Stimulated activated CD4-positive, alpha-beta T cell treated with anti-CD3 and anti-CD28 coated beads, Interleukin-12 subunit alpha, Interleukin-12 subunit beta, amount 100 ng/mL, for 4 hours (primary cell): ENCODE results near the gene CYP2C19.
"Not testable (repeated sequence)": the region's sequence is repeated elsewhere in the genome, so short reads cannot be mapped to it uniquely, and the experiment has no call there.

ENCODE experiments used
- DNase-seq: peaks from one replicate; pipeline ENCODE4 v3.0.0-alpha.2; 2020

CYP2C19 gene

DNA sequence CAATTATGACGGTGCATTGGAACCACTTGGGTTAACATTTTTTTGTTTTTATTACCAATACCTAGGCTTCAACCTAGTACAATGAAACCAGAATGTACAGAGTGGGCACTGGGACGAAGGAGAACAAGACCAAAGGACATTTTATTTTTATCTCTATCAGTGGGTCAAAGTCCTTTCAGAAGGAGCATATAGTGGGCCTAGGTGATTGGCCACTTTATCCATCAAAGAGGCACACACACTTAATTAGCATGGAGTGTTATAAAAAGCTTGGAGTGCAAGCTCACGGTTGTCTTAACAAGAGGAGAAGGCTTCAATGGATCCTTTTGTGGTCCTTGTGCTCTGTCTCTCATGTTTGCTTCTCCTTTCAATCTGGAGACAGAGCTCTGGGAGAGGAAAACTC lies at the start of gene CYP2C19:
CYP2C19 (plus strand) TSS at position 289 of the 400 bp plus-strand sequence; CDS start at position 314, 25 bp downstream.
- DNase-seq = no peak

DNA sequence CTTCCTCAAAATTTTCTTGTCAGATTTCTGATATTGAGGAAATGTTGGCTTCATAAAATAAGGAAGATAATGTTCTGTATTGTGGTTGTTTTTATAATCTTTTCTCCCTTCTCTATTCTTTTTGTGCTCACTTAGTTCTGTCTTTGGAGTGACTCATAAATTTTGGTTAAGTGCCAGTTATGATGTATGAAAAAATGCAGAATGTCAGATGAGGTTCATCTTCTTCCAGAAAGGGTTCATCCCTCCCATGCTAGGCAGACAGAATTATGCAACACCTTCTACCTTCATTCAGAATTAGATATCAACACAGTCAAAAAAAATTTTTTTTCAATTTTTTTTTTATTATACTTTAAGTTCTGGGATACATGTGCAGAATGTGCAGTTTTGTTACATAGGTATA lies 36.6 kb upstream of the CYP2C19 start:
- DNase-seq = no peak

DNA sequence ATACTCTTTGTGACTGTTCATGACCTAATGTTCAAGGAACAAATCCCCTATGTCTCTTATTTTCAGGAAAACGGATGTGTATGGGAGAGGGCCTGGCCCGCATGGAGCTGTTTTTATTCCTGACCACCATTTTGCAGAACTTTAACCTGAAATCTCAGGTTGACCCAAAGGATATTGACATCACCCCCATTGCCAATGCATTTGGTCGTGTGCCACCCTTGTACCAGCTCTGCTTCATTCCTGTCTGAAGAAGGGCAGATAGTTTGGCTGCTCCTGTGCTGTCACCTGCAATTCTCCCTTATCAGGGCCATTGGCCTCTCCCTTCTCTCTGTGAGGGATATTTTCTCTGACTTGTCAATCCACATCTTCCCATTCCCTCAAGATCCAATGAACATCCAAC lies 27.3 kb upstream of the CYP2C19 start:
- no peak for DNase-seq

DNA sequence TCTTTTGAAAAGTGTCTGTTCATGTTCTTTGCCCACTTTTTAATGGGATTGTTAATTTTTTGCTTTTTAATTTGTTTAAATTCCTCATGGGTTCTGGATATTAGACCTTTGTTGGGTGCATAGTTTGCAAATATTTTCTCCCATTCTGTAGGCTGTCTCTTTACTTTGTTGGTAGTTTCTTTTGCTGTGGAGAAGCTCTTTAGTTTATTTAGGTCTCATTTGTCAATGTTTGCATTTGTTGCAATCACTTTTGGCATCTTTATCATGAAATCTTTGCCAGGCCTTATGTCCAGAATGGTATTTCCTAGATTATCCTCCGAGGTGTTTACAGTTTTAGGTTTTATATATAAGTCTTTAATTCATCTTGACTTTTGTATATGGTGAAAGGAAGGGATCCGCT lies 23.9 kb upstream of the CYP2C19 start:
- no peak for DNase-seq

DNA sequence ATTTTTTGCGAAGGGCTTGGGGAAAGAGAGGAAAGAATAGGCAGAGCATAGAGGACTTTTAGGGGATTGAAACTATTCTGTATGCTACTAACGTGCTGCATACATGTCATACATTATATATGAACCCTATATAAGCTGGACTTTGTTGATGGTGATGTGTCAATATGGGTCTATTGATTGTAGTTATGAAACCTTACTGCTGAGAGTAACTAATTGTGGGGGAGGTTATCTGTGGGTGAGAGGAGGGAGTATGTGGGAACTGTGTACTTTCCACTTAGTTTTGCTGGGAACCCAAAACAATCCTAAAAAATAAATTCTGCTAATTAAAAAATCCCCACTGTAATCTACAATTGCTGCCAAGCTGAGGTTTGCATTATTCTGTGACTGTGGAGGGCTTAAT lies 15.3 kb upstream of the CYP2C19 start:
- DNase-seq = no peak

DNA sequence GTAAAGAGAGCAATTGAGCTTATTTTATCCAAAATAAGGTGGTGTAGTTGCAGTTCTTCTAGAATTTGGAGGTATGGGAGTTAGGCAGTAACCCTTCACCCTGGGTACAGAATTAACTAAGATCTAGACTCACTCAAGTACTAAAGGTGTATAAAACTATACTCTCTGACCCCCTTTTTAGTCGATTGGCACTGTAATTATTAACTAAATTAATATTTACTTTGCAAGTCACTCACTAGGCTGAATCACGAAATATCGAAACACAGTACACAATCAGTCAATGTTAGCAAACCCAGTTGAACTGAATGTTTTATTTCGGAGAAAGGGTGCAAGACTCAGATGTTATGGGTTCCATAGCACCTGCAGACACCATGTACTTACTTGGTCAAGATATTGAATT lies 14.6 kb upstream of the CYP2C19 start:
- no peak for DNase-seq

DNA sequence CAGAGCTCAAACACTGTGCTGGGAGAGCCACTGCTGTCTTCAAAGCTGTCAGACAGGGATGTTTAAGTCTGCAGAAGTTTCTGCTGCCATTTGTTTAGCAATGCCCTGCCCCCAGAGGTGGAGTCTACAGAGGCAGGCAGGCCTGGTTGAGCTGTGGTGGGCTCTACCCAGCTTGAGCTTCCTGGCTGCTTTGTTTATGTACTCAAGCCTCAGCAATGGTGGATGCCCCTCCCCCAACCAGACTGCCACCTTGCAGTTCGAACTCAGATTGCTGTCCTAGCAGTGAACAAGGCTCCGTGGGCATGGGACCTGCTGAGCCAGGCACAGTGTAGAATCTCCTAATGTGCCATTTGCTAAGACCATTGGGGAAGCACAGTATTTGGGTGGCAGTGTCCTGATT lies 4.6 kb upstream of the CYP2C19 start:
- no peak for DNase-seq

DNA sequence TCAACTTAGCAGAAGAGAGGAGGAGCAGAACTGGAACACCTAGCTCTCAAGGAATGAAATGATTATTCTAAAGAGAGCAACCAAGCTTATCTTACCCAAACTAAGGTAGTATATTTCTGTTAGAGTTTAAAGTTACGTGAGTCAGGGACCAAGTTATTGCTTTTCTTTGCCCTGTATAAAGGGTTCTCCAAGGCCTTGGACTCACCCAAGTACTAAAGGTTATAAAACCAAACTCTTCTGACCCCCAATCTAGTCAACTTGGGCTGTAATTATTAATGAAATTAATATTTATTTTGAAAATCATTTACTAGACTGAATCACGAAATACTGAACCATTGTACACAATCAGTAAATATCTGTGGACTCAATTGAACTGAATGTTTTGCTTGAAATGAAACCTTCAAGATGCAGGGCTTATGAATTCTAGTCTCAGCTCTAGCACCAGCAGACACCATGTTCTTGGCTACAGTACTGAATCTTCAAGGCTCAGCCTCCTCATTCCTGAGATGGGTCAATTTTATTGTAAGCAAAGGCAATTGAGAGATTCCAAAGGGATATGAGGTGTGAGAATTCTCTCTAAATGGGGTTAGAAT lies 1.8 kb upstream of the CYP2C19 start:
- DNase-seq = no peak

DNA sequence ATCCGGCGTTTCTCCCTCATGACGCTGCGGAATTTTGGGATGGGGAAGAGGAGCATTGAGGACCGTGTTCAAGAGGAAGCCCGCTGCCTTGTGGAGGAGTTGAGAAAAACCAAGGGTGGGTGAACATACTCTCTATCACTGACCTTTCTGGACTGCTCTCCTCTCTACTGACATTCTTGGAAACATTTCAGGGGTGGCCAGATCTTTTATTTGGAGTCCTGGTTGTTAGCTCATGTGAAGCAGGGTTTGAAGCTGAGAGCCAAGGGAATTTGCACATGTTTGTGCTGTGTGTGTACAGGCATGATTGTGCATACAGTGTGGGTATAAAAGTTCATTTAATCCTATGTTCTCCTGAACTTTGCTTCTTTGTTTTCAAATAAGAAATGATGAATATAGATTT lies 12.9 kb downstream of the CYP2C19 start:
- not testable (repeated sequence) for DNase-seq

DNA sequence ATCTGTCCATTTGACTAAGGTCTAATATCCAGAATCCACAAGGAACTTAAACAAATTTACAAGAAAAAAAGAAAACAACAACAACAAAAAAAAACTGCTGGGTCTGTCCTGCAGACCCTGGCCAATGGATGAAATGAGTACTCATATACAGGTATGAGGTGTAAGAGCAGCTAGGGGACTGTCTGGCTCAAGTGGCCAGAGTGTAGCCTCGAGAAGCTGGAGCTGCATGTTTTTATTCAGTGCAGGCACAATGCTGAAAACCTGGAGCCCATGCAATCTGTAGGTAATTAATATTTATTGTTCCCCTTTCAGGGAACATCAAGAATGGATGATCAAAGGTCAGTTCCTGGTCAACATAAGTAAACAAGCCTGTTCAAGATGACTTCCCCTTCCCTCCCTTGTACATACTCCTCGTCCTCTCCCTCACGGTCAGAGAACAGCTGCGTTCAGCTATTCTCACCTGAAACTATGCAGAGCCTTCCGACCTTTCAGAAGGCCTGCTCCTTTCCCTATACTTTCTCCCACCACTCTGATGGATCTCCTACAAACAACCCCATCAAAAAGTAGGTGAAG lies 15.5 kb downstream of the CYP2C19 start:
- no peak for DNase-seq

DNA sequence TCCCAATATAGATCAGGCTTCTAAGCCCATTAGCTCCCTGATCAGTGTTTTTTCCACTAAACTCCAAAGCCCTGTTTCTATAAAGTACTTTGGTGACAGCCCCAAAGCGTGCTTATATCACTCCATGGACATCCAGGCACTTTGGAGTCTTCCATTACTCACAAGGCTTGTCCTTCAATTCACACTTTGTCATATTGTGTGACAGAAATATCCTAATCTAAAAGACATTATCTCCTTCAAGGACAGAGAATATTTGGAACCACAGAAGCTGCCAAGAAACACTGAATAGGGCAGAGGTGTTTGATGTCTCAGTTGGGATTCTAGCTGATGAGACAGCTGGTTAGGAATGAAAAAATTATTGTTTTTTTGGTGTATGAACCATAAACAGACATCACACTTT lies 18.4 kb downstream of the CYP2C19 start:
- DNase-seq = no peak

DNA sequence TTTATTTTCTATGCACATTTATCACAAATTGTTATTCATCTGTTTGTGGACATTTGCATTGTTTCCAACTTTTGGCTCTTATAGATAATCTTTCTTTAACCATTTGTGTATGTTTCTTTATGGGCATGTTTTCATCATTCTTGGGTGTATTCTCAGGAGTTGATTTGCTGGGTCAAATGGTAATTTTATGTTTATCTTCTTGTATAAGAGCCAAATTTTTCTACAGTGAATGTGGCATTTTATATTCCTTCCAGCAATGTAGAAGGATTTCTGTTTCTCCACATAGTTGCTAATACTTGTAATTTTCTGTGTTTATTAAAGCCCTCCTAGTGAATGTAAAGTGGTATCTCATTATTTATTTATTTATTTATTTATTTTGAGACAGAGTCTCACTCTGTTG lies 21.8 kb downstream of the CYP2C19 start:
- DNase-seq = no peak

DNA sequence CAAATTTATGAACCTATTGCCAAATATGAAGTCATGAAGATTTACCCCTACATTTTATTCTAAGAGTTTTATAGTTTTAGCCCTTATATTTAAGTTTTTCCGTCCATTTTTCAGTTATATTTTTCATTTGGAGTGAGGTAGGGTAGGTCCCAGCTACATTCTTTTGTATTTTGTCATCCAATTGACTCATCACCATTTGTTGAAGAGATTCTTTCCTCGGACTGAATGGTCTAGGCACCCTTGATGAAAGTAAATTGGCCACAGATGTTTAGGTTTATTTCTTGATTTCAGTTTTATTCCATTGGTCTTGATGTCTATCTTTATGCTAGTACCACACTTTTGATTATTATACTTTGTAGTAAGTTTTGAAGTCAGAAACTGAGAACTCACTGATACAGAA lies 22.7 kb downstream of the CYP2C19 start:
- no peak for DNase-seq

DNA sequence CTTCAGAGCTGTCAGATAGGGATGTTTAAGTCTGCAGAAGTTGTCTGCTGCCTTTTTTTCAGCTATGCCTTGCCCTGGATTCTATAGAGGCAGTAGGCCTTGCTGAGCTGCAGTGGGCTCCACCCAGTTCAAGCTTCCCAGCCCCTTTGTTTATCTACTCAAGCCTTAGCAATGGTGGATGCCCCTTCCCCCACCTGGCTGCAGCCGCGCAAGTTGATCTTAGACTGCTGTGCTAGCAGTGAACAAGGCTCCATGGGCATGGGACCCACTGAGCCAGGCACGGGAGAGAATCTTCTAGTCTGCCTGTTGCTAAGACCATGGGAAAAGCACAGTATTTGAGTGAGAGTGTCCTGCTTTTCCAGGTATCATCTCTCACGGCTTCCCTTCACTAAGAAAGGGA lies 38.1 kb downstream of the CYP2C19 start:
- not testable (repeated sequence) for DNase-seq

DNA sequence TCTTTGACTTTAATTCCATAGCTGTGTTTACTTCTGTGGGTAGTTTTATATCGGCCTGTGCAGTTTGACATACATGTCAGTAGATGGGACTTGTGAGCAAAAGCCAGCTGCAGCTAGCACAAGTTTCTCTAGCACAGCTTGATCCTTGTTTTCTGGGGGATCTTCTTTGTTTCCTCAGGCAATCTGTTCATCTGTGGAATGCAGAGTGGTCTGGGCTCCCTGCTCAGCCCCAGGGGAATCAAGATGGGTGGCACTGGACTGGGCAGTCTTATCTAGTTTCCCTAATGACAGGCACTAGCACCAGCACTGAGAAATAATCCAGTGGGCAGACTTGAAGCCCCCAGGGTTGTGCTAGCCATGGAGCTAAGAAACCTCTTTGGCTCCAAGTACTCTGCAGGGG lies 40.8 kb downstream of the CYP2C19 start:
- no peak for DNase-seq

DNA sequence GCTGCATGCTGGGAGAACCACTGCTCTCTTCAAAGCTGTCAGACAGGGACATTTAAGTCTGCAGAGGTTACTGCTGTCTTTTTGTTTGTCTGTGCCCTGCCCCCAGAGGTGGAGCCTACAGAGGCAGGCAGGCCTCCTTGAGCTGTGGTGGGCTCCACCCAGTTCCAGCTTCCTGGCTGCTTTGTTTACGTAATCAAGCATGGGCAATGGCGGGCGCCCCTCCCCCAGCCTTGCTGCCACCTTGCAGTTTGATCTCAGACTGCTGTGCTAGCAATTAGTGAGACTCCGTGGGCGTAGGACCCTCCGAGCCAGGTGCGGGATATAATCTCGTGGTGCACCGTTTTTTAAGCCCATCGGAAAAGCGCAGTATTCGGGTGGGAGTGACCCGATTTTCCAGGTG lies 67.5 kb downstream of the CYP2C19 start:
- not testable (repeated sequence) for DNase-seq

DNA sequence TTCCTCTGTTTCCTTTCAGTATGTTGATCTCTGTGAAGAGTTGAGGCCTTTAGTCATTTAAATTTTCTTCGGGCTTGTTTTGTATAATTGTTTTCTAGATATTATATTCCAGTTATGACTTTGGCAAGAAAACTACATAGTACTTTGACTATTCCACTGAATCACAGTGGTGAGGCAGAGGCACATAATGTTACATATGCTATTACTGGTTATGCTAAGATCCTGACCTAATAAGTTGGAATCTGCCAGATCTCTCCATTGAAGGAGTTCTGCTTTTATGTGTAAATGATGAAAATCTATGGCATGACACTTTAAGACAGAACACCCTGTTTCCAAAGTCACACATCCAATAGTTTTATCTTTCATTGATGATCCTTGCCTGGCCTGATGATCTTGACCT lies 83.7 kb downstream of the CYP2C19 start:
- no peak for DNase-seq

DNA sequence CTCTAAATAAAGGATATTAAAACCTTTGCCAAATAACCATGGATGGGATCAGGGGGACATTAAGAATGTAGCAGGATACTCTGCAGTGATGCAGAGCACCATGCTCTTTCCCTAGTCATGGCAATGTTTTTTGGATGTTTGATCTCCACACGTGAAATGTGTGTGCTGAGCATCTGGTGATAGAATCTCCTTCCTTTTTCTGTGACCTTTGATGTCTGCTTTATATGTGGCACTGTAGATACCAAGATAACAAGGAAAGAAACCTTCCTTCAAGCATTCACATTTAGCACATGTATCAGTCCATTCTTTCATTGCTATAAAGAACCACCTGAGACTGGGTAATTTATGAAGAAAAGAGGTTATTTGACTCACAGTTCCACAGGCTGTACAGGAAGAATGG lies 88.3 kb downstream of the CYP2C19 start:
- no peak for DNase-seq

DNA sequence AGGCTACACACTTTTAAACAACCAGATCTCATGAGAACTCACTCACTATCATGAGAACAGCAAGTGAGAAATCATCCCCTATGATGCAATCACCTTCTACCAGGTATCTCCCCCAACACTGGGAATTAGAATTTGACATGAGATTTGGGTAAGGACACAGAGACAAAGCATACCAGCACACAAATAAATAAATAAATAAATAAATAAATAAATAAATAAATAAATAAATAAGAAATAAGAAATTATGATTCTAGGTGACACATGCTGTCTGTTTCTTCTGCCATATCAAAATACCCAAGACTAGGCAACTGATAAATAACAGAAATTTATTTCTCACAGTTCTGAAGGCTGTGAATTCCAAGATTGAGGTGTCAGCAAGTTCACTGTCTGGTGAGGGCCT lies 88.8 kb downstream of the CYP2C19 start:
- no peak for DNase-seq

DNA sequence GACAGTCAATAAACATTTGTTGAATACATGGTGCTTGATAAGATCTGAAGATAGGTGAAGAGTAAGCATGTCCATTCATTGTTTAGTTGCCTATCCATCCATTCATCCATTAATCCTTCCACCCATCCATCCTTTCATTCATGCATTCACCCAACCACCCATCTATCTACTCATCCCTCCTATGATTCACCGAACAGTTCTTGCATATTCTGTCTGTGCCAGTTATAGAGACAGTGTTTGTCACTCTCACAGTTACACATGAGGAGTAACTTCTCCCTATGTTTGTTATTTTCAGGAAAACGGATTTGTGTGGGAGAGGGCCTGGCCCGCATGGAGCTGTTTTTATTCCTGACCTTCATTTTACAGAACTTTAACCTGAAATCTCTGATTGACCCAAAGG lies 90.0 kb downstream of the CYP2C19 start:
- DNase-seq = no peak

DNA sequence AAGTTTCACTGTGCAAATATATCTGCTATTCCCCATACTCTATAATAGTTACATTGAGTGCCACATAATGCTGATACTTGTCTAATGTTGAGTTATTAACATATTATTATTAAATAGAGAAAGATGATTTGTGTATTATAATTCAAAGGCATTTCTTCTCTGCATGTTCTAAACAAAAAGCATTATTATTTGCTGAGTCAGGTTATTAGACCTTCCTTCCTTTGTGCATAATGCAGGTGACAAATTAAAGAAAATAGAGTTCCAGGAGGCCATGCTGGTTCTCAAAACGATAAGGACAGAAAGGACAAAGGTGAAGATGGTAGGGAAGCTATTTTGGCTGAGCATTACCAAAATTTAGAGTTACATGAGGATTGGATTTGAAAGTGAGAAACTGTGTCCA lies 90.6 kb downstream of the CYP2C19 start:
- DNase-seq = no peak

DNA sequence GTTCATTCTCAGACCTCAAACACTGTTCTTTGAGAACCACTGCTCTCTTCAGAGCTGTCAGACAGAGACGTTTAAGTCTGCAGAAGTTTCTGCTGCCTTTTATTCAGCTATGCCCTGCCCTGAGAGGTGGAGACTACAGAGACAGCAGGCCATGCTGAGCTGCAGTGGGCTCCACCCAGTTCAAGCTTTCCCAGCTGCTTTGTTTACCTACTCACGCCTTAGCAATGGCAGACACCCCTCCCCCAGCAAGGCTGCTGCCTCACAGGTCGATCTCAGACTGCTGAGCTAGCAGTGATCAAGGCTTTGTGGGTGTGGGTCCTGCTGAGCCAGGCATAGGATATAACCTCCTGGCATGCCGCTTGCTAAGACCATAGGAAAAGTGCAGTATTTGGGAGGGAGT lies 95.5 kb downstream of the CYP2C19 start:
- no peak for DNase-seq

DNA sequence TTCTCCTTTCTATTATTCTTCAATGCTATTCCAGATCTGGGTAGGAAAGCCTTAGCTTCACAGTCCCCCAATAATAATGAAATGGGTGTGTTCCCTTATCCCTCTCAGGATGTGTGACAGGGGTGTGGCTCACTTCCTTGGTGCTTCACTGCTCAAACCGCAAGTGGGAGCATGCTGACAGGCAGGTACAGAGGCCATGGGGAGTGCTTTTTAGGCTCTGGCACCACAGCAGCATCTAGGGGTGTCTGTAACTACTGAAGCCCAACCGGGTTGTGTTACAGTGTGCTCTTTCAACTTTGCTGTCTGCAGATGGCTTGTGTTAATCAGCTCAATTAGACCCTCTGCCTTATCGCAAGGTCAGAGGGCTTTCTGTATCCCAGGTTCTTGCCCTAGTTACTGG lies 96.6 kb downstream of the CYP2C19 start:
- DNase-seq = no peak

DNA sequence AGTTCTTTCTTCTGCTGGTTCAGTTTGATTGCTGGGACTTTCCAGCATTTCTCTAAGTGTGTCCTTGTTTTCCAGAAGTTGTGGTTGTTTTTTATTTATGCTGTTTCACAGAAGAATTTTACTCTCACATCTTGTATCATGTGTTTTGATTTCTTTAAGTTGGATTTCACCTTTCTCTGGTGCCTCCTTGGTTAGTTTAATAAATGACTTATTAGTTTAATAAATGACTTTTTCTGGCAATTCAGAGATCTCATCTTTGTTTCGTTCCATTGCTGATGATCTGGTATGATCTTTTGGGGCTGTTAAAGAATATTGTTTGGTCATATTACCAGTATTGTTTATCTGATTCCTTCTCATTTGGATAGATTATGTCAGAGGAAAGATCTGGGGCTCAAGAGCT lies 116.2 kb downstream of the CYP2C19 start:
- DNase-seq = no peak

DNA sequence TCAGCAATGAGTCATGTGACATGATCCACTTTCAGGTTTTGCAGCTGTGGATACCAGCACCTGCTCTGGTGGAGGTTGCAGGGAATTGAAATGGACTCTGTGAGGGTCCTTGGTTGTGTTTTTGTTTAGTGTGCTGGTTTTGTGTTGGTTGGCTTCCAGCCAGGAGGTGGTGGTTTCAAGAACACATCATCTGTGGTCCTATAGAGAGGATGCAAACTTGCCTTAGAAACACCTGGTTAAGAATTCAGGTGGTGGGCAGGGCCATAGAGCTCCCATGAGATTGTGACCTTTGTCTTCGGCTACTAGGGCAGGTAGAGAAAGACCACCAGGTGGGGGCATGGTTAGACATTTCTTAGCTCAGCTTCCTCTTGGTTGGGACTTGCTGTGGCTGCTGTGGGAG lies 116.7 kb downstream of the CYP2C19 start:
- no peak for DNase-seq

DNA sequence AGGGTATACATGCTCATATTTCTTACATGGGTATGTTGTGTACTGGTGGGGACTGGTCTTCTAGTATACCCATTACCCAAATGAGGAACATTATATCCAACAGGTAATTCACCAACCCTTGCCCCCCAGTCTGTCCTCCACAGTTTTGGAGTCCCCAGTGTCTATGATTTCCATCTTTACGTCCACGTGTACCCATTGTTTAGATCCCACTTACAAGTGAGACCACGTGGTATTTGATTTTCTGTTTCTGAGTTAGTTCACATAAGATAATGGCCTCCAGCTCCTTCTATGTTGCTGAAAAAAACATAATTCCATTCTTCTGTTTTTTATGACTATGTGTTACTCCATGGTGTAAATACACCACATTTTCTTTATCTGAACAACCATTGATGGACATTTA lies 126.6 kb downstream of the CYP2C19 start:
- no peak for DNase-seq
